Transverse colon (tissue), 4 donors: ENCODE results near the gene ARHGAP23.
A peak's percentile ranks its signal among the peaks of the same experiment; 100 is the strongest.

Experiments used
- EP300 ChIP-seq: sonication (generic); formaldehyde crosslinking; IDR thresholded peaks from one replicate; pipeline ENCODE4 v1.6.1; 2017; ENCODE audit warnings: antibody characterized with exemption, low read depth
- POLR2A ChIP-seq: fragments of 450-650 bp; IDR thresholded peaks from one replicate; pipeline ENCODE4 v1.6.1; 2016; ENCODE audit warnings: antibody characterized with exemption, mild to moderate bottlenecking, moderate library complexity
- POLR2AphosphoS5 ChIP-seq, 3 donors: sonication (generic); formaldehyde crosslinking; IDR thresholded peaks; one replicate each; pipeline ENCODE4 v1.6.1; 2016; ENCODE audit warnings: antibody characterized with exemption in 3 of 3
- TF ChIP-seq, protein P1 (sequence below), 5 experiments: fragments of 200-600 bp in 3 of 5; fragments of 450-650 bp in 2 of 5; sonication (generic) in 3 of 5; IDR thresholded peaks; 1 replicate in 2 of 5; 2 replicates in 3 of 5; pipeline ENCODE4 v1.5.1; 2016 to 2017; ENCODE audit warnings: antibody characterized with exemption in 5 of 5, inconsistent platforms in 3 of 5, mild to moderate bottlenecking in 2 of 5, moderate library complexity in 1 of 5

DNA sequence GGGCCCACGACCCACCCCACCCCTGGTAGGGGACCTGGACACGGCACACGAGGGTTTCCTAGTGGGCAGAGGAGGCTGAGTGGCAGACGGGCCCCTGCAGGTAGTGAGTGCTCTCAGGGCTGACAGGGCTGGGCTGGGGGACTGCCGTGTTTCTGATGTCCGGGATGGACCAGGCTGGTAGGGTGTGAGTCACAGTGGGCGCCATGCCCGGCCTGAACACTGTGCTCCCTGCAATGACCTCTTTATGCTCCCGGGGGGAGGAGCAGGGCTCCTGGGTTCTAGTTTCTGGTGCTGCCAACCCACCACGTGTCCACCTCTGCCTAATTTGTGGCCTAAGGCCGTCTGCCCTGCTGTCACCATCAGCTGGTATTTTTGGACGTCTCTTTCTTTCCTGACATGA lies 26.3 kb downstream of the ARHGAP23 start:
- no peak for TF ChIP-seq EP300
- no peak for TF ChIP-seq POLR2A
- TF ChIP-seq, protein P1, sequence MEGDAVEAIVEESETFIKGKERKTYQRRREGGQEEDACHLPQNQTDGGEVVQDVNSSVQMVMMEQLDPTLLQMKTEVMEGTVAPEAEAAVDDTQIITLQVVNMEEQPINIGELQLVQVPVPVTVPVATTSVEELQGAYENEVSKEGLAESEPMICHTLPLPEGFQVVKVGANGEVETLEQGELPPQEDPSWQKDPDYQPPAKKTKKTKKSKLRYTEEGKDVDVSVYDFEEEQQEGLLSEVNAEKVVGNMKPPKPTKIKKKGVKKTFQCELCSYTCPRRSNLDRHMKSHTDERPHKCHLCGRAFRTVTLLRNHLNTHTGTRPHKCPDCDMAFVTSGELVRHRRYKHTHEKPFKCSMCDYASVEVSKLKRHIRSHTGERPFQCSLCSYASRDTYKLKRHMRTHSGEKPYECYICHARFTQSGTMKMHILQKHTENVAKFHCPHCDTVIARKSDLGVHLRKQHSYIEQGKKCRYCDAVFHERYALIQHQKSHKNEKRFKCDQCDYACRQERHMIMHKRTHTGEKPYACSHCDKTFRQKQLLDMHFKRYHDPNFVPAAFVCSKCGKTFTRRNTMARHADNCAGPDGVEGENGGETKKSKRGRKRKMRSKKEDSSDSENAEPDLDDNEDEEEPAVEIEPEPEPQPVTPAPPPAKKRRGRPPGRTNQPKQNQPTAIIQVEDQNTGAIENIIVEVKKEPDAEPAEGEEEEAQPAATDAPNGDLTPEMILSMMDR (IDR thresholded peaks at IDR 0.05): no peak
- peak in 2 of 3 donors; percentile 30 to 47 for TF ChIP-seq POLR2AphosphoS5 (IDR thresholded peaks at IDR 0.05)
